Progenitor cell of endocrine pancreas (in vitro differentiated cells): ENCODE data around the gene MCTP1. TPM values are rescaled to one million over a fixed set of nuclear protein-coding genes. Genes with fewer than 3 reads are reported as not detected.

Experiments used
- DNase-seq: peaks from one replicate; pipeline ENCODE4 v3.0.0; 2021; ENCODE audit warnings: low spot score; ENCODE audit not compliant: unreplicated experiment
- H3K27ac Mint-ChIP-seq: 2 replicates; pipeline ENCODE4 v1.8.0; 2021; ENCODE audit warnings: mild to moderate bottlenecking, moderate library complexity, mixed read lengths
- H3K27me3 Mint-ChIP-seq: 2 replicates; pipeline ENCODE4 v1.8.0; 2021; ENCODE audit warnings: mixed read lengths
- H3K36me3 Mint-ChIP-seq: 2 replicates; pipeline ENCODE4 v1.8.0; 2022; ENCODE audit warnings: mixed read lengths; ENCODE audit not compliant: insufficient read depth
- H3K4me1 Mint-ChIP-seq: 2 replicates; pipeline ENCODE4 v1.8.0; 2021; ENCODE audit warnings: low read depth, mixed read lengths
- H3K4me3 Mint-ChIP-seq: 2 replicates; pipeline ENCODE4 v1.8.0; 2021; ENCODE audit warnings: low read depth, mild to moderate bottlenecking, moderate library complexity, mixed read lengths
- H3K9me3 Mint-ChIP-seq: 2 replicates; pipeline ENCODE4 v1.8.0; 2021; ENCODE audit warnings: low read depth, mixed read lengths
- CTCF ChIP-seq: fragments of 200-600 bp; sonication (generic); IDR thresholded peaks from one replicate; pipeline ENCODE4 v1.5.0; 2021; ENCODE audit warnings: antibody characterized with exemption, mild to moderate bottlenecking; ENCODE audit not compliant: unreplicated experiment
- total RNA-seq: library from RNA; stranded (reverse); gene quantifications from 2 replicates; pipeline ENCODE4 v1.2.1, GENCODE V29; 2021

The MCTP1 gene
- total RNA-seq, 1 donor from 2014 or later = 1.7 TPM

- Mint-ChIP-seq H3K27me3 (no peaks in the 10 kb centered on the region), H3K9me3 (no peaks in the 10 kb centered on the region), H3K4me1 (peaks cover 2% of the 10 kb centered on the region), H3K36me3 (no peaks in the 10 kb centered on the region), H3K4me3 (no peak overlapping the region), H3K27ac (no peak overlapping the region)
- no peak for TF ChIP-seq CTCF
- DNase-seq = no peak
These were observed 523.8 kb downstream of the MCTP1 start for GRCh38 chr5:94761055-94761454.

- peaks cover 2% of the 10 kb centered on the region for H3K4me1 Mint-ChIP-seq
- no peak overlapping the region for H3K27ac Mint-ChIP-seq
- H3K4me3 Mint-ChIP-seq = no peak overlapping the region
- TF ChIP-seq CTCF = no peak
- no peaks in the 10 kb centered on the region for H3K27me3 Mint-ChIP-seq
- no peaks in the 10 kb centered on the region for H3K36me3 Mint-ChIP-seq
- H3K9me3 Mint-ChIP-seq = no peaks in the 10 kb centered on the region
- no peak for DNase-seq
These were observed 524.9 kb downstream of the MCTP1 start for GRCh38 chr5:94759961-94760360.

GRCh38 chr5:94759022-94759421, 525.9 kb downstream of the MCTP1 start:
- Mint-ChIP-seq H3K27me3 (no peaks in the 10 kb centered on the region), H3K4me1 (peaks cover 2% of the 10 kb centered on the region), H3K4me3 (no peak overlapping the region), H3K36me3 (no peaks in the 10 kb centered on the region), H3K27ac (no peak overlapping the region), H3K9me3 (no peaks in the 10 kb centered on the region)
- TF ChIP-seq CTCF = no peak
- no peak for DNase-seq

GRCh38 chr5:94754824-94755223, 530.1 kb downstream of the MCTP1 start:
- Mint-ChIP-seq H3K36me3 (no peaks in the 10 kb centered on the region), H3K27me3 (no peaks in the 10 kb centered on the region), H3K4me3 (no peak overlapping the region)

GRCh38 chr5:94751460-94751859, 533.4 kb downstream of the MCTP1 start:
- Mint-ChIP-seq H3K27me3 (no peaks in the 10 kb centered on the region), H3K4me1 (peaks cover 8% of the 10 kb centered on the region), H3K4me3 (no peak overlapping the region), H3K27ac (no peak overlapping the region), H3K9me3 (no peaks in the 10 kb centered on the region), H3K36me3 (no peaks in the 10 kb centered on the region)
- DNase-seq = no peak
- no peak for TF ChIP-seq CTCF

More at GRCh38 chr5:94754824-94755223, 530.1 kb downstream of the MCTP1 start:
- Mint-ChIP-seq H3K4me1 (peaks cover 8% of the 10 kb centered on the region), H3K9me3 (no peaks in the 10 kb centered on the region), H3K27ac (no peak overlapping the region)
- DNase-seq = no peak
- TF ChIP-seq CTCF = no peak
